Caco-2 (cell line): ENCODE results near the gene NAV1. TPM values are rescaled to one million over a fixed set of nuclear protein-coding genes. Genes with fewer than 3 reads are reported as not detected.
"Not testable (repeated sequence)": the region's sequence is repeated elsewhere in the genome, so short reads cannot be mapped to it uniquely, and the experiment has no call there.

Source experiments
- BruUV-seq: library from RNA; stranded (reverse); fragments of 400-500 nt; replicated peaks from 2 replicates; lab custom pipeline; 2021; lab: Mats Ljungman, UMichigan
- CTCF ChIA-PET: fragments of 300-600 bp; sonication (Branson Sonifier 250); formaldehyde crosslinking; loops from one replicate; lab custom pipeline; 2022; ENCODE audit warnings: antibody characterized with exemption; lab: Charles Lee
- POLR2A ChIA-PET: fragments of 300-600 bp; sonication (Branson Sonifier 250); formaldehyde crosslinking; loops from one replicate; lab custom pipeline; 2022; ENCODE audit warnings: antibody characterized with exemption; lab: Charles Lee
- DNase-seq, 2 experiments: peaks; one replicate each; pipeline versions ENCODE4 v3.0.0 to v3.0.0-alpha.2; 2020 to 2022
- H3K27me3 ChIP-seq: replicated peaks from 2 replicates; pipeline ENCODE4 v1.6.0; 2011; ENCODE audit warnings: low read length; ENCODE audit not compliant: control insufficient read depth, insufficient read depth
- H3K36me3 ChIP-seq: 2 replicates; pipeline ENCODE4 v1.5.1; 2011; ENCODE audit warnings: low read length; ENCODE audit not compliant: control insufficient read depth, insufficient read depth
- H3K4me1 ChIP-seq: fragments of 250-450 bp; sonication (Bioruptor Pico); 2 replicates; pipeline ENCODE4 v1.5.1; 2020; ENCODE audit warnings: mild to moderate bottlenecking
- H3K4me3 ChIP-seq: 2 replicates; pipeline ENCODE4 v1.5.1; 2011; ENCODE audit warnings: low read depth, mild to moderate bottlenecking, control low read depth, low read length
- H3K9me3 ChIP-seq: fragments of 250-450 bp; sonication (Bioruptor Pico); 2 replicates; pipeline ENCODE4 v1.5.1; 2020; ENCODE audit warnings: mild to moderate bottlenecking, moderate library complexity
- H3K27ac Mint-ChIP-seq: one replicate; pipeline ENCODE4 v1.8.0; 2022; ENCODE audit warnings: mixed read lengths; ENCODE audit not compliant: unreplicated experiment
- H3K27me3 Mint-ChIP-seq: one replicate; pipeline ENCODE4 v1.8.0; 2022; ENCODE audit warnings: mixed read lengths; ENCODE audit not compliant: insufficient read depth, unreplicated experiment
- H3K36me3 Mint-ChIP-seq: one replicate; pipeline ENCODE4 v1.8.0; 2022; ENCODE audit warnings: mild to moderate bottlenecking, mixed read lengths; ENCODE audit not compliant: insufficient read depth, unreplicated experiment
- H3K4me1 Mint-ChIP-seq: one replicate; pipeline ENCODE4 v1.8.0; 2022; ENCODE audit warnings: low read depth, mixed read lengths; ENCODE audit not compliant: unreplicated experiment
- H3K4me3 Mint-ChIP-seq: one replicate; pipeline ENCODE4 v1.8.0; 2022; ENCODE audit warnings: mild to moderate bottlenecking, moderate library complexity, mixed read lengths; ENCODE audit not compliant: unreplicated experiment
- H3K9me3 Mint-ChIP-seq: one replicate; pipeline ENCODE4 v1.8.0; 2022; ENCODE audit warnings: mixed read lengths; ENCODE audit not compliant: unreplicated experiment
- intact Hi-C: fragments of 100-400 bp; cut with micrococcal nuclease; formaldehyde crosslinking; loops from one replicate; pipeline ENCODE4 v1.10.0; 2022; ENCODE audit not compliant: unreplicated experiment
- total RNA-seq: library from RNA; stranded (reverse); gene quantifications from 2 replicates; pipeline ENCODE4 v1.2.3, GENCODE V29; 2022
- TF ChIP-seq, protein P1 (sequence below), 2 experiments: fragments of 200-600 bp in 1 of 2; IDR thresholded peaks; 1 replicate in 1 of 2; 2 replicates in 1 of 2; pipeline versions ENCODE4 v1.5.1 to v1.8.0; 2011 to 2022; ENCODE audit warnings: antibody characterized with exemption in 1 of 2, control low read depth in 1 of 2, inconsistent platforms in 1 of 2, low read depth in 1 of 2, low read length in 1 of 2, mild to moderate bottlenecking in 1 of 2, moderate library complexity in 1 of 2; ENCODE audit not compliant: insufficient read depth in 1 of 2, severe bottlenecking in 1 of 2, unreplicated experiment in 1 of 2

NAV1 gene
- total RNA-seq, 1 experiment from 2014 or later: 2.0 TPM

DNA sequence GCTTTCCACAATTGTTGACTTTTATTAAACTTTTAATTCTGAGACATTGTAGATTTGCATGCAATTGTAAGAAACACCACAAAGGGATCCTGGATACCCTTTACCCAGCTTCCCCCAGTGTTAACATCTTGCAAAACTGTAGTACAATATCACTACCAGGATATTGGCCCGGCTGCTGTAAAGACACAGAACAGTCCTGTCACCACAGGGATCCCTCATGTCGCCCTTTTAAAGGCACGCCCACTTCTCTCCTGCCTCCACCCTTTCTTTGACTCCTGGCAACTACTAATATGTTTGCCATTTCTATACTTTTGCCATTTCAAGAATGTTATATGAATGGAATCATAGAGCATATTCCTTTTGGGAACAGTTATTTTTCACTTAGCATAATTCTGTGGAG lies 37.0 kb downstream of the NAV1 start:
- Histone ChIP-seq H3K4me1 (no peaks in the 10 kb centered on the region), H3K27me3 (peaks cover 2% of the 10 kb centered on the region; the same call in 1 of the 2 replicates), H3K4me3 (no peak overlapping the region), H3K36me3 (no peaks in the 10 kb centered on the region), H3K9me3 (no peaks in the 10 kb centered on the region)
- Mint-ChIP-seq H3K4me3 (no peak overlapping the region), H3K27ac (no peak overlapping the region), H3K36me3 (peaks cover 5% of the 10 kb centered on the region), H3K4me1 (no peaks in the 10 kb centered on the region), H3K27me3 (peaks cover 24% of the 10 kb centered on the region), H3K9me3 (no peaks in the 10 kb centered on the region)
- CTCF ChIA-PET: no interaction called here
- BruUV-seq: no TSS peak
- intact Hi-C loops: no loop called here
- no peak for DNase-seq
- POLR2A ChIA-PET: no interaction called here
- TF ChIP-seq, protein P1, sequence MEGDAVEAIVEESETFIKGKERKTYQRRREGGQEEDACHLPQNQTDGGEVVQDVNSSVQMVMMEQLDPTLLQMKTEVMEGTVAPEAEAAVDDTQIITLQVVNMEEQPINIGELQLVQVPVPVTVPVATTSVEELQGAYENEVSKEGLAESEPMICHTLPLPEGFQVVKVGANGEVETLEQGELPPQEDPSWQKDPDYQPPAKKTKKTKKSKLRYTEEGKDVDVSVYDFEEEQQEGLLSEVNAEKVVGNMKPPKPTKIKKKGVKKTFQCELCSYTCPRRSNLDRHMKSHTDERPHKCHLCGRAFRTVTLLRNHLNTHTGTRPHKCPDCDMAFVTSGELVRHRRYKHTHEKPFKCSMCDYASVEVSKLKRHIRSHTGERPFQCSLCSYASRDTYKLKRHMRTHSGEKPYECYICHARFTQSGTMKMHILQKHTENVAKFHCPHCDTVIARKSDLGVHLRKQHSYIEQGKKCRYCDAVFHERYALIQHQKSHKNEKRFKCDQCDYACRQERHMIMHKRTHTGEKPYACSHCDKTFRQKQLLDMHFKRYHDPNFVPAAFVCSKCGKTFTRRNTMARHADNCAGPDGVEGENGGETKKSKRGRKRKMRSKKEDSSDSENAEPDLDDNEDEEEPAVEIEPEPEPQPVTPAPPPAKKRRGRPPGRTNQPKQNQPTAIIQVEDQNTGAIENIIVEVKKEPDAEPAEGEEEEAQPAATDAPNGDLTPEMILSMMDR (IDR thresholded peaks at IDR 0.05; ENCODE audit: insufficient read depth in 1 of 2, low read depth in 1 of 2, low read length in 1 of 2, severe bottlenecking in 1 of 2, unreplicated experiment in 1 of 2): no peak

DNA sequence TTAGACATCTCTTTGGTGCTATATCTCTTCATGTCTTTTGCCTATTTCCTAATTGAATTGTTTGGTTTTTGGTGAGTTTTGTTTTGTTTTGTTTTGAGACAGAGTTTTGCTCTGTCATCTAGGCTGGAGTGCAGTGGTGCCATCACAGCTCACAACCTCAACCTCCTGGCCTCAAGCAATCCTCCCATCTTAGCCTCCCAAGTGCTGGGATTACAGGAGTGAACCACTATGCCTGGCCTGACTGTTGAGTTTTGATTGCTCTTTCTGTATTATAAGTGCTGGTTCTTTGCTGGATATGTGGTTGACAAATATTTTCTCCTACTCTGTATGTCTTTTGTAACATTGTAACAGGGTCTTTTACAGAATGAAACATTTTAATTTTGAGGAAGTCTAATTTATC lies 38.0 kb downstream of the NAV1 start:
- POLR2A ChIA-PET: no interaction called here
- CTCF ChIA-PET: no interaction called here
- peaks cover 2% of the 10 kb centered on the region; the same call in 1 of the 2 replicates for H3K27me3 ChIP-seq
- Mint-ChIP-seq H3K27ac (no peak overlapping the region), H3K9me3 (no peaks in the 10 kb centered on the region), H3K27me3 (peaks cover 26% of the 10 kb centered on the region), H3K4me1 (no peaks in the 10 kb centered on the region), H3K36me3 (peaks cover 5% of the 10 kb centered on the region), H3K4me3 (no peak overlapping the region)
- no peak for DNase-seq
- BruUV-seq: no TSS peak
- H3K36me3 ChIP-seq: no peaks in the 10 kb centered on the region
- intact Hi-C loops: no loop called here
- no peaks in the 10 kb centered on the region for H3K4me1 ChIP-seq
- TF ChIP-seq, protein P1 (IDR thresholded peaks at IDR 0.05; ENCODE audit: insufficient read depth in 1 of 2, low read depth in 1 of 2, low read length in 1 of 2, severe bottlenecking in 1 of 2, unreplicated experiment in 1 of 2): no peak
- H3K4me3 ChIP-seq: no peak overlapping the region
- H3K9me3 ChIP-seq: no peaks in the 10 kb centered on the region

DNA sequence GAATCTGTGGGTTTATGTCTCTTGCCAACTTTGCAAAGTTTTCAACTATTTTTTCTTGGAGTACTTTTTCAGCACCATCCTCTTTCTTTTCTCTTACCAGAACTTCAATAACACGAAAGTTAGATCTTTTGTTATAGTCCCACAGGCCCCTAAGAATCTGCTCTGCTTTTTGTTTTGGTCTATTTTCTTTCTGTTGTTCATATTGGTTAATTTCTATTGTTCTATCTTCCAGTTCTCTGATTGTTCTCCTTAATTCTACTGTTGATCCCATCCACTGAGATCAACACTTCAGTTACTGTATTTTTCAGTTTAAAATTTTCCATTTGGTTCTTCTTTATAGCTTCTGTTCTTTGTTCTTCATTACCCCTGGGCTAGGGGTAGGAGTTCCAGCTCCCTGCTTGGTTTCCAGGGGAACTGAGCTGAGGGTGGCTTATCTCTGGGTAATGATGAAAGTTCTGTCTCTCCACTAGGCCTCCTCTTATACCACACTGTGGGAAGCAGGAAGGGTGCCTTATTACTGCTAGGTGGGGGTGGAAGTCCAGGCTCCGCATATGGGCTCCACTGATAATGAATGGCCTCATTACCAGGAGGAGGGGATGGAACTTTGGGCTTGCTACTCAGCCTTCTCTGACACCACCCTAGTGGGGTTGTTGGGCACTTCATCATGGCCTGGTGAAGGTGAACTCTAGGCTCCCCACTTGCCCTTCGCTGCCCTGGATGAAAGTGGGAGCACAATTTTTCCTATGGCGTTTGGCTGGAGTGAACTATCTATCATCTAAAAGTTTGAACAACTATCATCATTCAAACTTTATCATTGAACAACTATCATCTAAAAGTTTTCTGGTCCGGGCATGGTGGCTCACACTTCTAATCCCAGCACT lies 39.3 kb downstream of the NAV1 start:
- ChIA-PET CTCF (no interaction called here), POLR2A (no interaction called here)
- H3K27me3 ChIP-seq: peaks cover 2% of the 10 kb centered on the region; the same call in 1 of the 2 replicates
- no peaks in the 10 kb centered on the region for H3K4me1 ChIP-seq
- H3K9me3 ChIP-seq: no peaks in the 10 kb centered on the region
- H3K36me3 ChIP-seq: no peaks in the 10 kb centered on the region
- no peak overlapping the region for H3K4me3 Mint-ChIP-seq
- DNase-seq: no peak
- H3K4me1 Mint-ChIP-seq: no peaks in the 10 kb centered on the region
- no peak overlapping the region for H3K4me3 ChIP-seq
- intact Hi-C loops: no loop called here
- H3K36me3 Mint-ChIP-seq: peaks cover 5% of the 10 kb centered on the region
- peaks cover 29% of the 10 kb centered on the region for H3K27me3 Mint-ChIP-seq
- no TSS peak for BruUV-seq
- no peaks in the 10 kb centered on the region for H3K9me3 Mint-ChIP-seq
- H3K27ac Mint-ChIP-seq: no peak overlapping the region
- TF ChIP-seq, protein P1 (IDR thresholded peaks at IDR 0.05; ENCODE audit: insufficient read depth in 1 of 2, low read depth in 1 of 2, low read length in 1 of 2, severe bottlenecking in 1 of 2, unreplicated experiment in 1 of 2): no peak

DNA sequence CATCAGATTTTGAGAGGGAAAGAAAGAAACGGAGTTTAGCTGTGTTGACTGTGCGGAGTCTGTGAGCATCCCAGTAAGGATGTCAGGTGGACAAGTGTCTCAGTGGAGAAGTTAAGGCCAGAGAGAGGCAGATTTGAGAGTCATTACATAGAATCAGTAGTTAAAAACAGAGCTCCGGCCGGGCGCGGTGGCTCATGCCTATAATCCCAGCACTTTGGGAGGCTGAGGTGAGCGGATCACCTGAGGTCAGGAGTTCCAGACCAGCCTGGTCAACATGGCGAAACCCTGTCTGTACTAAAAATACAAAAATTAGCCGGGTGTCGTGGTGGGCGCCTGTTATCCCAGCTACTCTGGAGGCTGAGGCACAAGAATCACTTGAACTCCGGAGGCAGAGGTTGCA lies 42.4 kb downstream of the NAV1 start:
- H3K27ac Mint-ChIP-seq, H3K4me1 Mint-ChIP-seq, H3K27me3 ChIP-seq, H3K4me1 ChIP-seq, H3K36me3 Mint-ChIP-seq, H3K9me3 ChIP-seq, H3K36me3 ChIP-seq, BruUV-seq, H3K4me3 ChIP-seq, intact Hi-C loops, H3K9me3 Mint-ChIP-seq, POLR2A ChIA-PET, DNase-seq, H3K4me3 Mint-ChIP-seq: not testable (repeated sequence)
- CTCF ChIA-PET: interaction anchor here (0.6 kb wide), 1 partner anchor 198 kb away, joined by 6 read pairs; no protein-coding TSS in a partner anchor
- peaks cover 42% of the 10 kb centered on the region for H3K27me3 Mint-ChIP-seq
